ENCODE data around the gene ARHGEF25.

Gene ARHGEF25

GRCh38 chr12:57632958-57633840 lies 22.0 kb downstream of the ARHGEF25 start, which contains the start of gene B4GALNT1 (continued):
- TF ChIP-seq PATZ1 (tag by site-specific recombination; IDR thresholded peaks at IDR 0.05) (peak; percentile 88), OVOL3 (tag by site-specific recombination; IDR thresholded peaks at IDR 0.05) (no peak), ZXDB (tag by site-specific recombination; IDR thresholded peaks at IDR 0.05) (peak; percentile 18; the same call in 1 of the 2 replicates), ZNF10 (tag by site-specific recombination; IDR thresholded peaks at IDR 0.05) (no peak), ZBTB21 (tag by site-specific recombination; IDR thresholded peaks at IDR 0.05) (no peak), ZNF677 (tag by site-specific recombination; IDR thresholded peaks at IDR 0.05) (no peak), ZNF561 (tag by site-specific recombination; IDR thresholded peaks at IDR 0.05; ENCODE audit: borderline replicate concordance) (peak; percentile 75), ZNF133 (tag by site-specific recombination; IDR thresholded peaks at IDR 0.05) (no peak), SCRT2 (tag by site-specific recombination; IDR thresholded peaks at IDR 0.05) (0 out of 2 replicates have a peak, but pooled peaks have one; percentile 17), ZNF629 (tag by site-specific recombination; IDR thresholded peaks at IDR 0.05) (peak; percentile 10; the same call in 1 of the 2 replicates), ZNF48 (tag by site-specific recombination; IDR thresholded peaks at IDR 0.05) (no peak), SP2 (tag by site-specific recombination; IDR thresholded peaks at IDR 0.05) (no peak), ZNF843 (tag by site-specific recombination; IDR thresholded peaks at IDR 0.05) (no peak), ZBTB49 (tag by site-specific recombination; IDR thresholded peaks at IDR 0.05; ENCODE audit: low read depth) (no peak), ZEB2 (tag by site-specific recombination; IDR thresholded peaks at IDR 0.05) (peak; percentile 62; the same call in 1 of the 2 replicates), GLIS1 (tag by site-specific recombination; IDR thresholded peaks at IDR 0.05) (peak; percentile 67; the same call in 1 of the 2 replicates), ZNF747 (tag by site-specific recombination; IDR thresholded peaks at IDR 0.05) (no peak), ZNF266 (tag by site-specific recombination; IDR thresholded peaks at IDR 0.05; ENCODE audit: low read depth) (peak; percentile 98), ZNF426 (tag by site-specific recombination; IDR thresholded peaks at IDR 0.05) (no peak), ZBTB7A (tag by site-specific recombination; IDR thresholded peaks at IDR 0.05; ENCODE audit: low read depth) (no peak), ZNF701 (tag by site-specific recombination; IDR thresholded peaks at IDR 0.05) (no peak), ZNF768 (tag by site-specific recombination; IDR thresholded peaks at IDR 0.05) (no peak), ZNF76 (tag by site-specific recombination; IDR thresholded peaks at IDR 0.05; ENCODE audit: borderline replicate concordance, low read depth) (peak; percentile 29; the same call in 1 of the 2 replicates), KLF7 (tag by site-specific recombination; IDR thresholded peaks at IDR 0.05; ENCODE audit: borderline replicate concordance) (no peak; the same call in 1 of the 2 replicates), ZNF324 (tag by site-specific recombination; IDR thresholded peaks at IDR 0.05) (peak; percentile 25; the same call in 1 of the 2 replicates), REPIN1 (tag by site-specific recombination; IDR thresholded peaks at IDR 0.05; ENCODE audit: low read depth) (no peak), HOXA7 (CRISPR knock-in tag; IDR thresholded peaks at IDR 0.05; ENCODE audit: borderline replicate concordance) (no peak), ZNF610 (tag by site-specific recombination; IDR thresholded peaks at IDR 0.05; ENCODE audit: borderline replicate concordance) (no peak), ZNF558 (tag by site-specific recombination; IDR thresholded peaks at IDR 0.05) (no peak), ZSCAN30 (tag by site-specific recombination; IDR thresholded peaks at IDR 0.05) (peak; percentile 58)
- TF ChIP-seq, protein P1, sequence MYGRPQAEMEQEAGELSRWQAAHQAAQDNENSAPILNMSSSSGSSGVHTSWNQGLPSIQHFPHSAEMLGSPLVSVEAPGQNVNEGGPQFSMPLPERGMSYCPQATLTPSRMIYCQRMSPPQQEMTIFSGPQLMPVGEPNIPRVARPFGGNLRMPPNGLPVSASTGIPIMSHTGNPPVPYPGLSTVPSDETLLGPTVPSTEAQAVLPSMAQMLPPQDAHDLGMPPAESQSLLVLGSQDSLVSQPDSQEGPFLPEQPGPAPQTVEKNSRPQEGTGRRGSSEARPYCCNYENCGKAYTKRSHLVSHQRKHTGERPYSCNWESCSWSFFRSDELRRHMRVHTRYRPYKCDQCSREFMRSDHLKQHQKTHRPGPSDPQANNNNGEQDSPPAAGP (tag by site-specific recombination; IDR thresholded peaks at IDR 0.05): peak; percentile 67; the same call in 1 of the 2 replicates
- TF ChIP-seq, protein P2, sequence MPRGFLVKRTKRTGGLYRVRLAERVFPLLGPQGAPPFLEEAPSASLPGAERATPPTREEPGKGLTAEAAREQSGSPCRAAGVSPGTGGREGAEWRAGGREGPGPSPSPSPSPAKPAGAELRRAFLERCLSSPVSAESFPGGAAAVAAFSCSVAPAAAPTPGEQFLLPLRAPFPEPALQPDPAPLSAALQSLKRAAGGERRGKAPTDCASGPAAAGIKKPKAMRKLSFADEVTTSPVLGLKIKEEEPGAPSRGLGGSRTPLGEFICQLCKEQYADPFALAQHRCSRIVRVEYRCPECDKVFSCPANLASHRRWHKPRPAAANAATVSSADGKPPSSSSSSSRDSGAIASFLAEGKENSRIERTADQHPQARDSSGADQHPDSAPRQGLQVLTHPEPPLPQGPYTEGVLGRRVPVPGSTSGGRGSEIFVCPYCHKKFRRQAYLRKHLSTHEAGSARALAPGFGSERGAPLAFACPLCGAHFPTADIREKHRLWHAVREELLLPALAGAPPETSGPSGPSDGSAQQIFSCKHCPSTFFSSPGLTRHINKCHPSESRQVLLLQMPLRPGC (tag by site-specific recombination; IDR thresholded peaks at IDR 0.05): peak; percentile 54; the same call in 1 of the 2 replicates

Measured in HEK293 (cell line).